GM12872 (cell line): ENCODE data around the gene NDUFS8.

Source experiments
- CTCF ChIP-seq: IDR thresholded peaks from 3 replicates; pipeline ENCODE4 v1.5.1; 2011; ENCODE audit warnings: low read depth, mild to moderate bottlenecking, low read length, moderate library complexity; ENCODE audit not compliant: insufficient read depth

The NDUFS8 gene

GRCh38 chr11:68080860-68081259 lies 50.4 kb downstream of the NDUFS8 start:
- no peak for TF ChIP-seq CTCF

DNA sequence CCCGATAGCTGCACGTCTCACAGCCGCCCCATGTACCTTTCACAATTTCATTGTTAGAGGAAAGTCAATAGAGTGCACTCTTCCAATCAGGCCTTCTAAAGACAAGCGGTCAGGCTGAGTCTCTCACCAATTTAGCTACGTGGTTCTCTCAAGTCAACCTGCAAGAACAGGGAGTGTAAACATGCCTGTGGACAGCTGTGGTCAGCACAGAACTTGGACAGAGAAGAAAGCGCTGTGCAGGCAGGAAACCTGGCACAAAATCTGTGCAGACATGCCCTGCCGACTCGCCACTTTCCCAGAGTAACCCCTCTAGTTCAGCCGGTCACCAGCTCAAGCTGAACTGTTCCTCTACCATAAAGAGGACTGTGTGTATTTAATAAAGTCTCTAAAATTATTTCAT lies 51.2 kb downstream of the NDUFS8 start:
- no peak for TF ChIP-seq CTCF

DNA sequence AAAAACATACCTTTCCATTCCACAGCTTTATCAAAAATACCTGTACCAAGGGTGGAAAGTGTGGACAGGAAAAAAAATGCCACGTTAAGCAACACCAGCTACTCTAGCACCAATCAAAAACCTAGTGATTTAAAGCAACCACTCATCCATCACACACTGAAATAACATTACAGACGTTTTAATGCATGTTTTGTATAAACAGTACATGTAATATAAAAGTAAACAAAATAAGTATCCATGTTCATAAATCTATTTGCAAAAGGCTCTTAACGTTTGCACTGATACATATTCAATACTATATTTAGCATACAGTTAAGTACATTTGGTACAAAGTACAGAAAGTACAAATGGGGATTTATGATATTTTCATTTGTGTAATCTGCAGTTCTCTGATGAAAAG lies 52.0 kb downstream of the NDUFS8 start:
- no peak for TF ChIP-seq CTCF

- no peak for TF ChIP-seq CTCF
Observed at GRCh38 chr11:68083517-68083916, 53.0 kb downstream of the NDUFS8 start.
